Ovary (tissue), 3 donors: ENCODE data around the gene PTPN14.

Source experiments
- CTCF ChIP-seq, 3 donors: fragments of 450-650 bp in 2 of 3; fragments of 200-600 bp in 1 of 3; IDR thresholded peaks; one replicate each; pipeline versions ENCODE4 v1.5.1 to v1.8.0; 2016 to 2022; ENCODE audit warnings: antibody characterized with exemption in 3 of 3, mild to moderate bottlenecking in 1 of 3
- EP300 ChIP-seq: sonication (generic); formaldehyde crosslinking; IDR thresholded peaks from one replicate; pipeline ENCODE4 v1.6.1; 2017; ENCODE audit warnings: antibody characterized with exemption
- POLR2A ChIP-seq: fragments of 450-650 bp; IDR thresholded peaks from one replicate; pipeline ENCODE4 v1.6.1; 2017; ENCODE audit warnings: antibody characterized with exemption, mild to moderate bottlenecking, moderate library complexity
- donor health status: DM: no; HTN: no; CAD: no.

DNA sequence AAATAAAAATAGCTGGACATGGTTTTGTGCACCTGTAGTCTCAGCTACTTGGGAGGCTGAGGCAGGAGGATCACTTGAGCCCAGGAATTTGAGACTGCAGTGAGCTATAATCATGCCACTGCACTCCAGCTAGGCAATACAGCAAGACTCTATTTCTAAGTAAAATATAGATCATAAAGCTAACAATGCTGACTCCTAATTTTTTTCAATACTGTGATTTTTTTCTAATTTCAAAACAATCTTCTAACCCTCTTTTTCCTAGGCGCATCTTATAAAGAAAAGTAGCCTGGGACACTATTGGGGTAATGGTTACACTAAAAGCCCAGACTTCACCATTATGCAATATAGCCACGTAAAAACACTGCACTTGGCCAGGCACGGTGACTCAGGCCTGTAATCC lies 81.3 kb downstream of the PTPN14 start:
- TF ChIP-seq CTCF (IDR thresholded peaks at IDR 0.05) (no peak), POLR2A (no peak), EP300 (no peak)
